Loucy (cell line): ENCODE data around the gene ZNF780B.

Experiments
- H2AFZ ChIP-seq: fragments of 200-600 bp; sonication (generic); 2 replicates; pipeline ENCODE4 v1.6.0; 2016; ENCODE audit warnings: antibody characterized with exemption, mild to moderate bottlenecking, low read length, moderate library complexity
- H3F3A ChIP-seq: fragments of 200-600 bp; 2 replicates; pipeline ENCODE4 v1.6.0; 2016; ENCODE audit warnings: antibody characterized with exemption, low read depth, mild to moderate bottlenecking
- H3K27me3 ChIP-seq: fragments of 200-600 bp; sonication (generic); 2 replicates; pipeline ENCODE4 v1.6.1; 2014; ENCODE audit warnings: low read length, mild to moderate bottlenecking; ENCODE audit not compliant: insufficient read depth, poor library complexity, severe bottlenecking
- H3K36me3 ChIP-seq: fragments of 200-600 bp; sonication (generic); 2 replicates; pipeline ENCODE4 v1.6.1; 2016; ENCODE audit warnings: low read length; ENCODE audit not compliant: insufficient read depth
- H3K4me1 ChIP-seq: fragments of 200-600 bp; sonication (generic); 2 replicates; pipeline ENCODE4 v1.5.1; 2014; ENCODE audit warnings: low read length, mild to moderate bottlenecking; ENCODE audit not compliant: insufficient read depth, poor library complexity, severe bottlenecking
- H3K4me2 ChIP-seq: fragments of 200-600 bp; sonication (generic); 2 replicates; pipeline ENCODE4 v1.6.0; 2014; ENCODE audit warnings: antibody characterized with exemption, low read length, low read depth, mild to moderate bottlenecking; ENCODE audit not compliant: poor library complexity, severe bottlenecking
- H3K4me3 ChIP-seq: fragments of 200-600 bp; sonication (generic); 2 replicates; pipeline ENCODE4 v1.5.1; 2014; ENCODE audit warnings: low read length, mild to moderate bottlenecking, mixed read lengths; ENCODE audit not compliant: poor library complexity, severe bottlenecking
- H3K79me2 ChIP-seq: fragments of 200-600 bp; sonication (generic); 2 replicates; pipeline ENCODE4 v1.6.1; 2014; ENCODE audit warnings: low read length; ENCODE audit not compliant: insufficient read depth
- H3K9ac ChIP-seq: fragments of 200-600 bp; sonication (generic); 2 replicates; pipeline ENCODE4 v1.6.0; 2014; ENCODE audit warnings: mild to moderate bottlenecking, low read depth, low read length, moderate library complexity; ENCODE audit not compliant: poor library complexity, severe bottlenecking
- H3K9me2 ChIP-seq: fragments of 200-600 bp; sonication (generic); replicated peaks from 2 replicates; pipeline ENCODE4 v1.6.1; 2016; ENCODE audit warnings: low read depth, low read length, mixed read lengths
- H3K9me3 ChIP-seq: fragments of 200-600 bp; sonication (generic); 2 replicates; pipeline ENCODE4 v1.6.1; 2014; ENCODE audit warnings: mild to moderate bottlenecking, antibody characterized with exemption, low read length, low read depth; ENCODE audit not compliant: insufficient read depth
- H4K20me1 ChIP-seq: fragments of 200-600 bp; sonication (generic); 2 replicates; pipeline ENCODE4 v1.6.0; 2014; ENCODE audit warnings: antibody characterized with exemption, low read length, mild to moderate bottlenecking; ENCODE audit not compliant: insufficient read depth, poor library complexity, severe bottlenecking
- CTCF ChIP-seq: fragments of 200-600 bp; sonication (generic); conservative IDR thresholded peaks from 2 replicates; pipeline ENCODE4 v1.5.1; 2014; ENCODE audit warnings: mild to moderate bottlenecking, antibody characterized with exemption, low read length
- EZH2phosphoT487 ChIP-seq: fragments of 200-600 bp; IDR thresholded peaks from 2 replicates; pipeline ENCODE4 v1.6.1; 2018; ENCODE audit warnings: antibody characterized with exemption, mild to moderate bottlenecking, moderate library complexity, borderline replicate concordance

The ZNF780B gene

GRCh38 chr19:40025938-40026596 is 30.0 kb downstream of the ZNF780B start:
- Histone ChIP-seq H3K9me3 (peaks cover 14% of the 10 kb centered on the region; the same call in 1 of the 2 replicates), H4K20me1 (no peaks in the 10 kb centered on the region), H3F3A (no peaks in the 10 kb centered on the region)

GRCh38 chr19:40023969-40024368 is 32.1 kb downstream of the ZNF780B start:
- H3F3A ChIP-seq, result no peaks in the 10 kb centered on the region
- TF ChIP-seq EZH2phosphoT487 (no peak), CTCF (no peak)

More at GRCh38 chr19:40025938-40026596, 30.0 kb downstream of the ZNF780B start:
- no peak for TF ChIP-seq CTCF
- no peak for TF ChIP-seq EZH2phosphoT487
- Histone ChIP-seq H3K4me2 (no peak overlapping the region), H2AFZ (no peak overlapping the region), H3K4me3 (no peak overlapping the region), H3K27me3 (peaks cover 4% of the 10 kb centered on the region), H3K9ac (no peak overlapping the region), H3K4me1 (no peaks in the 10 kb centered on the region), H3K9me2 (no peaks in the 10 kb centered on the region), H3K79me2 (no peaks in the 10 kb centered on the region), H3K36me3 (no peaks in the 10 kb centered on the region)

GRCh38 chr19:40013991-40014390 is 42.0 kb downstream of the ZNF780B start:
- Histone ChIP-seq H2AFZ (no peak overlapping the region), H4K20me1 (no peaks in the 10 kb centered on the region), H3K27me3 (no peaks in the 10 kb centered on the region), H3K4me2 (no peak overlapping the region), H3K9me3 (peaks cover 9% of the 10 kb centered on the region; the same call in 1 of the 2 replicates), H3K79me2 (no peaks in the 10 kb centered on the region), H3F3A (no peaks in the 10 kb centered on the region), H3K4me1 (no peaks in the 10 kb centered on the region), H3K9ac (no peak overlapping the region), H3K36me3 (no peaks in the 10 kb centered on the region), H3K4me3 (no peak overlapping the region), H3K9me2 (no peaks in the 10 kb centered on the region)
- TF ChIP-seq EZH2phosphoT487, result no peak
- TF ChIP-seq CTCF, result no peak

More at GRCh38 chr19:40023969-40024368, 32.1 kb downstream of the ZNF780B start:
- Histone ChIP-seq H3K4me3 (no peak overlapping the region), H3K79me2 (no peaks in the 10 kb centered on the region), H4K20me1 (no peaks in the 10 kb centered on the region), H3K27me3 (peaks cover under 1% of the 10 kb centered on the region), H2AFZ (no peak overlapping the region), H3K9ac (no peak overlapping the region), H3K9me3 (peaks cover 14% of the 10 kb centered on the region; the same call in 1 of the 2 replicates), H3K36me3 (no peaks in the 10 kb centered on the region), H3K4me2 (no peak overlapping the region), H3K4me1 (no peaks in the 10 kb centered on the region), H3K9me2 (no peaks in the 10 kb centered on the region)
